MM.1S (cell line): ENCODE measurements around the gene UGGT1.
A peak's percentile ranks its signal among the peaks of the same experiment; 100 is the strongest.

Experiments
- DNase-seq: peaks from one replicate; pipeline ENCODE4 v3.0.0-alpha.2; 2015
- H2AFZ ChIP-seq: fragments of 300-600 bp; sonication (generic); 2 replicates; pipeline ENCODE4 v1.6.0; 2016; ENCODE audit warnings: antibody characterized with exemption, low read length
- H3F3A ChIP-seq: fragments of 300-600 bp; sonication (generic); 2 replicates; pipeline ENCODE4 v1.6.1; 2016; ENCODE audit warnings: mild to moderate bottlenecking, antibody characterized with exemption, low read length, moderate library complexity, mixed read lengths; ENCODE audit not compliant: insufficient read depth
- H3K27ac ChIP-seq: fragments of 300-600 bp; sonication (generic); 2 replicates; pipeline ENCODE4 v1.5.1; 2016; ENCODE audit warnings: mild to moderate bottlenecking, low read length
- H3K27me3 ChIP-seq: fragments of 300-600 bp; sonication (generic); replicated peaks from 2 replicates; pipeline ENCODE4 v1.6.0; 2016; ENCODE audit warnings: low read length; ENCODE audit not compliant: insufficient read depth
- H3K36me3 ChIP-seq: fragments of 300-600 bp; sonication (generic); replicated peaks from 2 replicates; pipeline ENCODE4 v1.6.1; 2016; ENCODE audit warnings: mild to moderate bottlenecking, low read length, mixed read lengths; ENCODE audit not compliant: insufficient read depth
- H3K4me1 ChIP-seq: fragments of 300-600 bp; sonication (generic); 2 replicates; pipeline ENCODE4 v1.6.1; 2016; ENCODE audit warnings: low read length, mixed read lengths
- H3K4me2 ChIP-seq: fragments of 300-600 bp; sonication (generic); 2 replicates; pipeline ENCODE4 v1.6.0; 2016; ENCODE audit warnings: low read depth, low read length
- H3K4me3 ChIP-seq: fragments of 300-600 bp; sonication (generic); 2 replicates; pipeline ENCODE4 v1.5.1; 2016; ENCODE audit warnings: low read length, mixed read lengths
- H3K79me2 ChIP-seq: fragments of 300-600 bp; sonication (generic); 2 replicates; pipeline ENCODE4 v1.6.1; 2016; ENCODE audit warnings: mixed run types, low read length, mixed read lengths
- H3K9ac ChIP-seq: fragments of 300-600 bp; sonication (generic); 2 replicates; pipeline ENCODE4 v1.6.1; 2016; ENCODE audit warnings: low read length, mixed read lengths
- H3K9me2 ChIP-seq: fragments of 300-600 bp; sonication (generic); replicated peaks from 2 replicates; pipeline ENCODE4 v1.6.1; 2016; ENCODE audit warnings: mild to moderate bottlenecking, low read length, mixed read lengths; ENCODE audit not compliant: insufficient read depth
- H3K9me3 ChIP-seq: fragments of 300-600 bp; sonication (generic); replicated peaks from 2 replicates; pipeline ENCODE4 v1.6.1; 2016; ENCODE audit warnings: mild to moderate bottlenecking, low read length, mixed read lengths; ENCODE audit not compliant: insufficient read depth
- H4K20me1 ChIP-seq: fragments of 300-600 bp; sonication (generic); 2 replicates; pipeline ENCODE4 v1.6.1; 2016; ENCODE audit warnings: mild to moderate bottlenecking, low read length, moderate library complexity, mixed read lengths; ENCODE audit not compliant: insufficient read depth
- CTCF ChIP-seq: fragments of 300-600 bp; sonication (generic); IDR thresholded peaks from 2 replicates; pipeline ENCODE4 v1.5.1; 2016; ENCODE audit warnings: antibody characterized with exemption, low read length, mixed read lengths
- EZH2 ChIP-seq: fragments of 300-600 bp; sonication (generic); optimal IDR thresholded peaks from 2 replicates; pipeline ENCODE3; 2017; ENCODE audit warnings: low read depth, mild to moderate bottlenecking, antibody characterized with exemption, low read length, mixed read lengths
- EZH2phosphoT487 ChIP-seq: fragments of 300-600 bp; sonication (generic); IDR thresholded peaks from 2 replicates; pipeline ENCODE4 v1.6.1; 2018; ENCODE audit warnings: antibody characterized with exemption, low read length

Gene UGGT1

GRCh38 chr2:128227862-128228261 lies 136.9 kb downstream of the UGGT1 start:
- no peak for DNase-seq
- no peaks in the 10 kb centered on the region for H3F3A ChIP-seq
- H3K36me3 ChIP-seq: no peaks in the 10 kb centered on the region
- no peaks in the 10 kb centered on the region for H3K27me3 ChIP-seq
- H3K4me3 ChIP-seq: no peak overlapping the region
- H3K9me2 ChIP-seq: no peaks in the 10 kb centered on the region
- H3K4me2 ChIP-seq: no peak overlapping the region
- no peaks in the 10 kb centered on the region for H3K79me2 ChIP-seq
- H3K9ac ChIP-seq: no peak overlapping the region
- no peaks in the 10 kb centered on the region for H3K9me3 ChIP-seq
- H4K20me1 ChIP-seq: no peaks in the 10 kb centered on the region
- no peak for TF ChIP-seq EZH2phosphoT487
- no peak overlapping the region for H2AFZ ChIP-seq
- H3K27ac ChIP-seq: no peak overlapping the region
- no peaks in the 10 kb centered on the region for H3K4me1 ChIP-seq

GRCh38 chr2:128228894-128229293 lies 137.9 kb downstream of the UGGT1 start:
- H3K27me3 ChIP-seq: no peaks in the 10 kb centered on the region
- H3K4me1 ChIP-seq: no peaks in the 10 kb centered on the region
- no peak overlapping the region for H3K4me3 ChIP-seq
- H3K9me2 ChIP-seq: no peaks in the 10 kb centered on the region
- no peak overlapping the region for H3K4me2 ChIP-seq
- TF ChIP-seq EZH2phosphoT487: no peak
- no peak for TF ChIP-seq EZH2
- no peak overlapping the region for H2AFZ ChIP-seq
- H3K27ac ChIP-seq: no peak overlapping the region
- H3K36me3 ChIP-seq: no peaks in the 10 kb centered on the region
- no peaks in the 10 kb centered on the region for H3K79me2 ChIP-seq
- H3F3A ChIP-seq: no peaks in the 10 kb centered on the region
- no peak for DNase-seq
- H4K20me1 ChIP-seq: no peaks in the 10 kb centered on the region
- H3K9me3 ChIP-seq: no peaks in the 10 kb centered on the region
- no peak overlapping the region for H3K9ac ChIP-seq

GRCh38 chr2:128232965-128233789 lies 142.2 kb downstream of the UGGT1 start:
- Histone ChIP-seq H3K4me3 (peak overlapping the region; percentile 77), H3K79me2 (no peaks in the 10 kb centered on the region), H3K4me2 (peak overlapping the region; percentile 80), H3K4me1 (no peaks in the 10 kb centered on the region), H3K9me3 (no peaks in the 10 kb centered on the region), H4K20me1 (no peaks in the 10 kb centered on the region), H3K9ac (peak overlapping the region; percentile 68), H3K9me2 (no peaks in the 10 kb centered on the region), H2AFZ (peak overlapping the region; percentile 100), H3K27me3 (no peaks in the 10 kb centered on the region), H3K27ac (no peak overlapping the region), H3K36me3 (no peaks in the 10 kb centered on the region), H3F3A (no peaks in the 10 kb centered on the region)
- TF ChIP-seq EZH2phosphoT487 (no peak), CTCF (peak; percentile 85)
- peak; percentile 81 for DNase-seq

- peak overlapping the region; percentile 80; the same call in 1 of the 2 replicates for H3K4me2 ChIP-seq
- H4K20me1 ChIP-seq: no peaks in the 10 kb centered on the region
- no peaks in the 10 kb centered on the region for H3F3A ChIP-seq
- no peak for DNase-seq
- no peaks in the 10 kb centered on the region for H3K4me1 ChIP-seq
- H3K9me3 ChIP-seq: no peaks in the 10 kb centered on the region
- H3K27me3 ChIP-seq: no peaks in the 10 kb centered on the region
- peak overlapping the region; percentile 77; the same call in 1 of the 2 replicates for H3K4me3 ChIP-seq
- H3K27ac ChIP-seq: no peak overlapping the region
- no peaks in the 10 kb centered on the region for H3K36me3 ChIP-seq
- TF ChIP-seq CTCF: no peak
- no peak for TF ChIP-seq EZH2
- no peak for TF ChIP-seq EZH2phosphoT487
- H3K9ac ChIP-seq: no peak overlapping the region
- no peaks in the 10 kb centered on the region for H3K9me2 ChIP-seq
- no peaks in the 10 kb centered on the region for H3K79me2 ChIP-seq
- peak overlapping the region; percentile 100; the same call in 1 of the 2 replicates for H2AFZ ChIP-seq
Measured at GRCh38 chr2:128233790-128234395, 142.9 kb downstream of the UGGT1 start.
